GM12878 (cell line): ENCODE measurements around the gene KISS1R. TPM values are rescaled to one million over a fixed set of nuclear protein-coding genes. Genes with fewer than 3 reads are reported as not detected.

Experiments
- ATAC-seq: fragments of 200-7000 bp; cut with Tn5 transposase; 3 replicates; pipeline ENCODE4 v1.9.1; 2020; ENCODE audit warnings: mild to moderate bottlenecking, moderate library complexity
- BruUV-seq: library from RNA; stranded (reverse); fragments of 400-500 nt; replicated peaks from 2 replicates; lab custom pipeline; 2021; lab: Mats Ljungman, UMichigan
- CTCF ChIA-PET: fragments of 300-600 bp; sonication (Branson Sonifier 250); formaldehyde crosslinking; extraction: SDS; loops from one replicate; lab custom pipeline; 2021; ENCODE audit warnings: inconsistent platforms; lab: Yijun Ruan, JAX
- POLR2A ChIA-PET: fragments of 350-600 bp; formaldehyde crosslinking; extraction: SDS; loops from one replicate; lab custom pipeline; 2021; ENCODE audit warnings: inconsistent platforms; lab: Charles Lee
- RAD21 ChIA-PET: fragments of 300-600 bp; sonication (Branson Sonifier 250); formaldehyde crosslinking; loops from one replicate; lab custom pipeline; 2023; ENCODE audit warnings: antibody characterized with exemption; ENCODE audit not compliant: unreplicated experiment; lab: Charles Lee
- SMC1A ChIA-PET: fragments of 300-600 bp; sonication (Branson Sonifier 250); formaldehyde crosslinking; loops from one replicate; lab custom pipeline; 2023; ENCODE audit not compliant: unreplicated experiment, uncharacterized antibody; lab: Charles Lee
- DNase-seq: peaks from one replicate; pipeline ENCODE4 v3.0.0-alpha.2; 2011; ENCODE audit warnings: low read depth, low spot score
- FAIRE-seq: peaks from 3 replicates; lab custom pipeline; 2011; peaks lifted over from hg19 to GRCh38; lab: Jason Lieb, UNC
- H2AFZ ChIP-seq: 2 replicates; pipeline ENCODE4 v1.6.0; 2011; ENCODE audit warnings: low read depth, low read length, control low read depth; ENCODE audit not compliant: control insufficient read depth
- H3K27ac ChIP-seq: 2 replicates; pipeline ENCODE4 v1.5.1; 2011; ENCODE audit warnings: control low read depth; ENCODE audit not compliant: control insufficient read depth, insufficient read depth
- H3K27me3 ChIP-seq, 2 experiments: replicated peaks in 1 of 2; 2 replicates each; pipeline versions ENCODE4 v1.6.0 to v1.6.1; 2011; ENCODE audit warnings: low read length in 1 of 2; ENCODE audit not compliant: control insufficient read depth in 2 of 2, insufficient read depth in 2 of 2
- H3K36me3 ChIP-seq, 2 experiments: 2 replicates each; pipeline ENCODE4 v1.5.1; 2011; ENCODE audit warnings: low read length in 1 of 2; ENCODE audit not compliant: control insufficient read depth in 2 of 2, insufficient read depth in 2 of 2
- H3K4me1 ChIP-seq: 2 replicates; pipeline ENCODE4 v1.6.1; 2011; ENCODE audit warnings: mild to moderate bottlenecking, low read length, moderate library complexity, mixed read lengths; ENCODE audit not compliant: control insufficient read depth, insufficient read depth
- H3K4me2 ChIP-seq: 2 replicates; pipeline ENCODE4 v1.6.0; 2011; ENCODE audit warnings: control low read depth; ENCODE audit not compliant: control insufficient read depth, insufficient read depth
- H3K4me3 ChIP-seq: fragments of 200-600 bp; sonication (generic); 2 replicates; pipeline ENCODE4 v1.5.1; 2016
- H3K79me2 ChIP-seq: 2 replicates; pipeline ENCODE4 v1.6.0; 2011; ENCODE audit warnings: low read length; ENCODE audit not compliant: control insufficient read depth, insufficient read depth
- H3K9ac ChIP-seq: 2 replicates; pipeline ENCODE4 v1.8.0; 2011; ENCODE audit warnings: low read length, control low read depth, mixed read lengths; ENCODE audit not compliant: control insufficient read depth, insufficient read depth
- H3K9me3 ChIP-seq: replicated peaks from 3 replicates; pipeline ENCODE4 v1.5.1; 2011; ENCODE audit warnings: mild to moderate bottlenecking, low read length; ENCODE audit not compliant: control insufficient read depth, insufficient read depth
- H4K20me1 ChIP-seq: 2 replicates; pipeline ENCODE4 v1.6.0; 2011; ENCODE audit not compliant: control insufficient read depth, insufficient read depth
- BMI1 ChIP-seq: fragments of 450-650 bp; IDR thresholded peaks from 2 replicates; pipeline ENCODE4 v1.6.1; 2016; ENCODE audit warnings: mild to moderate bottlenecking, moderate library complexity, borderline replicate concordance
- ESRRA ChIP-seq: IDR thresholded peaks from 2 replicates; pipeline ENCODE4 v1.6.1; 2012; ENCODE audit warnings: mild to moderate bottlenecking, low read length, improper control_type of control experiment
- ETV6 ChIP-seq, 2 experiments: fragments of 450-650 bp in 1 of 2; IDR thresholded peaks in 1 of 2; conservative IDR thresholded peaks in 1 of 2; 2 replicates each; pipeline ENCODE4 v1.6.1; 2014; ENCODE audit warnings: antibody characterized with exemption in 1 of 2, borderline replicate concordance in 1 of 2, low read depth in 1 of 2, mild to moderate bottlenecking in 1 of 2, moderate library complexity in 1 of 2
- FOS ChIP-seq: IDR thresholded peaks from 3 replicates; pipeline ENCODE4 v1.6.1; 2011; ENCODE audit warnings: borderline replicate concordance; ENCODE audit not compliant: insufficient read length; ENCODE audit errors: extremely low read depth
- MXI1 ChIP-seq: fragments of 150-350 bp; IDR thresholded peaks from 2 replicates; pipeline ENCODE4 v1.6.1; 2011; ENCODE audit warnings: low read depth, mild to moderate bottlenecking, inconsistent platforms, low read length, improper control_type of control experiment
- MYC ChIP-seq: IDR thresholded peaks from 2 replicates; pipeline ENCODE4 v1.6.1; 2011; ENCODE audit warnings: mild to moderate bottlenecking, low read length, moderate library complexity, inconsistent platforms; ENCODE audit not compliant: insufficient read depth, insufficient replicate concordance, insufficient read length, severe bottlenecking
- NR2C2 ChIP-seq: IDR thresholded peaks from 2 replicates; pipeline ENCODE4 v1.6.1; 2011; ENCODE audit warnings: borderline replicate concordance, low read depth; ENCODE audit not compliant: control insufficient read depth, insufficient read length
- PML ChIP-seq: IDR thresholded peaks from 2 replicates; pipeline ENCODE4 v1.6.1; 2012; ENCODE audit warnings: low read length, inconsistent platforms
- POLR2A ChIP-seq: IDR thresholded peaks from 2 replicates; pipeline ENCODE4 v1.6.1; 2011; ENCODE audit warnings: low read depth, mild to moderate bottlenecking, low read length
- POU2F2 ChIP-seq: IDR thresholded peaks from 3 replicates; pipeline ENCODE4 v1.6.1; 2011; ENCODE audit warnings: low read depth, mild to moderate bottlenecking, low read length, borderline replicate concordance
- RFX5 ChIP-seq: IDR thresholded peaks from 2 replicates; pipeline ENCODE4 v1.6.1; 2011; ENCODE audit warnings: low read depth, low read length, improper control_type of control experiment
- STAT1 ChIP-seq: fragments of 450-650 bp; conservative IDR thresholded peaks from 2 replicates; pipeline ENCODE4 v1.6.1; 2014; ENCODE audit warnings: antibody characterized with exemption, mild to moderate bottlenecking
- TCF12 ChIP-seq: IDR thresholded peaks from 2 replicates; pipeline ENCODE4 v1.6.1; 2011; ENCODE audit warnings: low read depth, mild to moderate bottlenecking, low read length
- WGBS: methylation state at CpG from one replicate; pipeline ENCODE4 v1.1.6; 2016; ENCODE audit warnings: low lambda C conversion rate; ENCODE audit not compliant: insufficient replicate concordance, insufficient coverage; ENCODE audit errors: missing lambda C conversion rate; 5-methylcytosine and 5-hydroxymethylcytosine counted together
- in situ Hi-C: fragments of 300-500 bp; cut with MboI; formaldehyde crosslinking; loops from 9 replicates; pipeline ENCODE4 v1.14.3; 2018; ENCODE audit warnings: mixed read lengths
- intact Hi-C: fragments of 100-400 bp; cut with micrococcal nuclease; formaldehyde crosslinking; loops from one replicate; pipeline ENCODE4 v1.14.2; 2022; ENCODE audit not compliant: unreplicated experiment
- polyA plus RNA-seq, 11 experiments: library from polyadenylated mRNA; depleted of rRNA in 4 of 11; unstranded in 6 of 11; stranded (reverse) in 5 of 11; fragments of >200 nt; fragmentation: Nextera tagmentation in 4 of 11; fragmentation: Illumina TruSeq in 1 of 11; extraction: Ambion mirVana in 4 of 11; extraction: Trizol in 1 of 11; gene quantifications; 1 replicate in 1 of 11; 2 replicates in 10 of 11; pipeline versions ENCODE4 v1.2.1 to v1.2.3, GENCODE V29; 2011 to 2016; ENCODE audit warnings: inconsistent platforms in 2 of 11, missing spikeins in 2 of 11, low read depth in 1 of 11
- total RNA-seq, 4 experiments: library from RNA; depleted of rRNA in 3 of 4; stranded (reverse); fragments of >200 nt in 3 of 4; fragmentation: Illumina TruSeq in 1 of 4; extraction: Trizol in 1 of 4; gene quantifications; 2 replicates each; pipeline versions ENCODE4 v1.2.1 to v1.2.3, GENCODE V29; 2013 to 2021

The KISS1R gene
- total and polyA plus RNA-seq, 10 of the 15 experiments (the other 5 are each of a cell fraction or from before 2014, with no cell fraction given): 0.13 to 2.7 (median 1.4) TPM; not detected in 3

- ChIA-PET RAD21 (no interaction called here), SMC1A (no interaction called here), CTCF (interaction anchor here (0.8 to 0.9 kb wide), 2 partner anchors 32 to 35 kb away, joined by 3 read pairs; no protein-coding TSS in a partner anchor), POLR2A (interaction anchor here (0.6 kb wide), 1 partner anchor 27 kb away, joined by 4 read pairs; no protein-coding TSS in a partner anchor)
- Histone ChIP-seq H3K27me3 (no peaks in the 10 kb centered on the region), H3K4me1 (no peaks in the 10 kb centered on the region), H3K9me3 (no peaks in the 10 kb centered on the region), H3K9ac (no peak overlapping the region), H3K4me2 (no peak overlapping the region), H2AFZ (no peak overlapping the region), H3K36me3 (peaks cover 0 to 6% of the 10 kb centered on the region in 2 experiments; a peak in 2 of 4 replicates), H3K4me3 (no peak overlapping the region), H4K20me1 (no peaks in the 10 kb centered on the region), H3K27ac (no peak overlapping the region), H3K79me2 (no peaks in the 10 kb centered on the region)
- WGBS: 41% methylated on average over 20 of the region's 20 CpGs
- no peak for FAIRE-seq
- ATAC-seq: peak; percentile 67
- intact Hi-C loops (no loop called here), in situ Hi-C loops (no loop called here)
- TF ChIP-seq RFX5 (peak; percentile 73), NR2C2 (no peak), POLR2A (0 out of 2 replicates have a peak, but pooled peaks have one; percentile 27), BMI1 (peak; percentile 95), MXI1 (peak; percentile 50; the same call in 1 of the 2 replicates), POU2F2 (no peak), TCF12 (0 out of 2 replicates have a peak, but pooled peaks have one; percentile 30)
- no peak for DNase-seq
- BruUV-seq: no TSS peak
These were observed 18.5 kb upstream of the KISS1R start for GRCh38 chr19:898663-899062.

- ChIA-PET RAD21 (no interaction called here), SMC1A (no interaction called here), POLR2A (no interaction called here), CTCF (no interaction called here)
- no peak overlapping the region for H3K9ac ChIP-seq
- no peak overlapping the region for H3K4me3 ChIP-seq
- no peak overlapping the region for H3K27ac ChIP-seq
- DNase-seq (no peak), ATAC-seq (no peak), FAIRE-seq (no peak)
- no peak for TF ChIP-seq ESRRA
- no peak for TF ChIP-seq STAT1
- no peak for TF ChIP-seq FOS
- no peak for TF ChIP-seq PML
- TF ChIP-seq ETV6 (conservative IDR thresholded peaks at IDR 0.05 in 1 of 2, IDR thresholded peaks at IDR 0.05 in 1 of 2; ENCODE audit: borderline replicate concordance in 1 of 2, low read depth in 1 of 2): no peak
- TF ChIP-seq MYC: no peak
- 76% methylated on average over 28 of the region's 32 CpGs for WGBS
- H3K9me3 ChIP-seq: no peaks in the 10 kb centered on the region
- H3K36me3 ChIP-seq: peaks cover 0 to 6% of the 10 kb centered on the region in 2 experiments; a peak in 2 of 4 replicates
- no peaks in the 10 kb centered on the region for H4K20me1 ChIP-seq
- no peaks in the 10 kb centered on the region for H3K4me1 ChIP-seq
- no peaks in the 10 kb centered on the region for H3K79me2 ChIP-seq
- no peaks in the 10 kb centered on the region for H3K27me3 ChIP-seq
- no TSS peak for BruUV-seq
- H2AFZ ChIP-seq: no peak overlapping the region
- intact Hi-C loops (no loop called here), in situ Hi-C loops (no loop called here)
- H3K4me2 ChIP-seq: no peak overlapping the region
These were observed 17.6 kb upstream of the KISS1R start for GRCh38 chr19:899336-900042.
